ENCODE data around the gene SH3TC1.

Gene SH3TC1

DNA sequence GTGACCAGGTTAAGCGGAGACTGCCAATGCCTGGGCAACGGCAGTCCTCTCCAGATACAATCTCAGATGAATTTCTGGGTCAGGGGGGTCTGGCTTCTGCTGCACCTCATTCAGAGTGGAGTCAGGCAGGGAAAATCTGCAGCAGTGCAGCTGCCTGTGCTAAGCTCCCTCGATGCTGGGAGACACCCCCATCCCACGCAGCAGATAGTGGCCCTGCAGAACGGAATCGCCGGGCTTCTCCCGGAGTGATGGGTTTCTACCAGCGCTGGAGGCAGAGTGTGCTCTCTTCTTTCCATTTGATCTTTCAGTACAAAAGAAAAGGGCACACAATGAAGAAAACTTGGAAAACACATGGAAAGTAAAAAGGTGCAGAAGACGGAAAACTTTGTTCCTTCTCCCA is 45.6 kb upstream of the SH3TC1 start:
- H3K4me3 ChIP-seq (ENCODE audit: control insufficient read depth, low read depth, low read length), result no peak overlapping the region
- TF ChIP-seq, protein P1, sequence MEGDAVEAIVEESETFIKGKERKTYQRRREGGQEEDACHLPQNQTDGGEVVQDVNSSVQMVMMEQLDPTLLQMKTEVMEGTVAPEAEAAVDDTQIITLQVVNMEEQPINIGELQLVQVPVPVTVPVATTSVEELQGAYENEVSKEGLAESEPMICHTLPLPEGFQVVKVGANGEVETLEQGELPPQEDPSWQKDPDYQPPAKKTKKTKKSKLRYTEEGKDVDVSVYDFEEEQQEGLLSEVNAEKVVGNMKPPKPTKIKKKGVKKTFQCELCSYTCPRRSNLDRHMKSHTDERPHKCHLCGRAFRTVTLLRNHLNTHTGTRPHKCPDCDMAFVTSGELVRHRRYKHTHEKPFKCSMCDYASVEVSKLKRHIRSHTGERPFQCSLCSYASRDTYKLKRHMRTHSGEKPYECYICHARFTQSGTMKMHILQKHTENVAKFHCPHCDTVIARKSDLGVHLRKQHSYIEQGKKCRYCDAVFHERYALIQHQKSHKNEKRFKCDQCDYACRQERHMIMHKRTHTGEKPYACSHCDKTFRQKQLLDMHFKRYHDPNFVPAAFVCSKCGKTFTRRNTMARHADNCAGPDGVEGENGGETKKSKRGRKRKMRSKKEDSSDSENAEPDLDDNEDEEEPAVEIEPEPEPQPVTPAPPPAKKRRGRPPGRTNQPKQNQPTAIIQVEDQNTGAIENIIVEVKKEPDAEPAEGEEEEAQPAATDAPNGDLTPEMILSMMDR (conservative IDR thresholded peaks at IDR 0.05; ENCODE audit: control insufficient read depth, insufficient read depth, low read depth, low read length), result no peak
- DNase-seq (ENCODE audit: low read depth), result no peak

GRCh38 chr4:8155048-8155447 is 44.0 kb upstream of the SH3TC1 start:
- TF ChIP-seq, protein P1 (conservative IDR thresholded peaks at IDR 0.05; ENCODE audit: control insufficient read depth, insufficient read depth, low read depth, low read length), result no peak
- H3K4me3 ChIP-seq (ENCODE audit: control insufficient read depth, low read depth, low read length), result no peak overlapping the region

GRCh38 chr4:8155660-8156421 is 43.2 kb upstream of the SH3TC1 start:
- no peak for DNase-seq (ENCODE audit: low read depth)
- TF ChIP-seq, protein P1 (conservative IDR thresholded peaks at IDR 0.05; ENCODE audit: control insufficient read depth, insufficient read depth, low read depth, low read length), result no peak
- no peak overlapping the region for H3K4me3 ChIP-seq (ENCODE audit: control insufficient read depth, low read depth, low read length)

More at GRCh38 chr4:8155048-8155447, 44.0 kb upstream of the SH3TC1 start:
- peak; percentile 7 for DNase-seq (ENCODE audit: low read depth)

DNA sequence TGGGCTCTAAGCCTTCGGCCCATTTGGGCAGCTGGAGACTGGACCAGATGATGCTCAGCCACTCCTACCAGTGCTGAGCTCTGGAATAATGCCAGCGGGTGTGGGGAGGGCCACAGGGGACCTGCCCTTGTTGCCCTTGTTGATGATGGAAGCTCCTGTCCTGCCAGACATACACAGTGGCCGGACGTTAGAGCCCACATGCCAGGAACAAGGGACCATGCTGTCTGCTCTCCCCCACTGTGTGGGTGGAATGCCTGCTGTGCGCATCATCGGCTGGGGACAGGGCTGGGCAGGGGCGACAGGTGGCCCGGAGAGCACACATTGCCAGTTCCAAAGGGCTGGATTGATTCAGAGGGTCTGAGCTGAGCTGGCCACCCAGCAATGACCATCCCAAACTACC is 42.5 kb upstream of the SH3TC1 start:
- H3K4me3 ChIP-seq (ENCODE audit: control insufficient read depth, low read depth, low read length), result no peak overlapping the region
- TF ChIP-seq, protein P1 (conservative IDR thresholded peaks at IDR 0.05; ENCODE audit: control insufficient read depth, insufficient read depth, low read depth, low read length), result no peak
- DNase-seq (ENCODE audit: low read depth), result peak; percentile 12

GRCh38 chr4:8157496-8157895 is 41.6 kb upstream of the SH3TC1 start:
- DNase-seq (ENCODE audit: low read depth), result no peak
- H3K4me3 ChIP-seq (ENCODE audit: control insufficient read depth, low read depth, low read length), result no peak overlapping the region
- TF ChIP-seq, protein P1 (conservative IDR thresholded peaks at IDR 0.05; ENCODE audit: control insufficient read depth, insufficient read depth, low read depth, low read length), result no peak

GRCh38 chr4:8157944-8158709 is 41.0 kb upstream of the SH3TC1 start:
- no peak for DNase-seq (ENCODE audit: low read depth)
- TF ChIP-seq, protein P1 (conservative IDR thresholded peaks at IDR 0.05; ENCODE audit: control insufficient read depth, insufficient read depth, low read depth, low read length), result no peak
- peak overlapping the region; percentile 25 for H3K4me3 ChIP-seq (ENCODE audit: control insufficient read depth, low read depth, low read length)

Data from fibroblast of mammary gland (primary cell).